GM18505 (cell line): ENCODE results near the gene STAT6.

Experiments used
- ATAC-seq: cut with Tn5 transposase; IDR thresholded peaks from one replicate; pipeline ENCODE4 v1.9.1; 2021; ENCODE audit not compliant: unreplicated experiment
- POLR2A ChIP-seq: IDR thresholded peaks from 4 replicates; pipeline ENCODE4 v1.6.1; 2011; ENCODE audit warnings: borderline replicate concordance; ENCODE audit not compliant: insufficient read depth, insufficient read length; ENCODE audit errors: extremely low read depth

Gene STAT6, protein sequence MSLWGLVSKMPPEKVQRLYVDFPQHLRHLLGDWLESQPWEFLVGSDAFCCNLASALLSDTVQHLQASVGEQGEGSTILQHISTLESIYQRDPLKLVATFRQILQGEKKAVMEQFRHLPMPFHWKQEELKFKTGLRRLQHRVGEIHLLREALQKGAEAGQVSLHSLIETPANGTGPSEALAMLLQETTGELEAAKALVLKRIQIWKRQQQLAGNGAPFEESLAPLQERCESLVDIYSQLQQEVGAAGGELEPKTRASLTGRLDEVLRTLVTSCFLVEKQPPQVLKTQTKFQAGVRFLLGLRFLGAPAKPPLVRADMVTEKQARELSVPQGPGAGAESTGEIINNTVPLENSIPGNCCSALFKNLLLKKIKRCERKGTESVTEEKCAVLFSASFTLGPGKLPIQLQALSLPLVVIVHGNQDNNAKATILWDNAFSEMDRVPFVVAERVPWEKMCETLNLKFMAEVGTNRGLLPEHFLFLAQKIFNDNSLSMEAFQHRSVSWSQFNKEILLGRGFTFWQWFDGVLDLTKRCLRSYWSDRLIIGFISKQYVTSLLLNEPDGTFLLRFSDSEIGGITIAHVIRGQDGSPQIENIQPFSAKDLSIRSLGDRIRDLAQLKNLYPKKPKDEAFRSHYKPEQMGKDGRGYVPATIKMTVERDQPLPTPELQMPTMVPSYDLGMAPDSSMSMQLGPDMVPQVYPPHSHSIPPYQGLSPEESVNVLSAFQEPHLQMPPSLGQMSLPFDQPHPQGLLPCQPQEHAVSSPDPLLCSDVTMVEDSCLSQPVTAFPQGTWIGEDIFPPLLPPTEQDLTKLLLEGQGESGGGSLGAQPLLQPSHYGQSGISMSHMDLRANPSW

DNA sequence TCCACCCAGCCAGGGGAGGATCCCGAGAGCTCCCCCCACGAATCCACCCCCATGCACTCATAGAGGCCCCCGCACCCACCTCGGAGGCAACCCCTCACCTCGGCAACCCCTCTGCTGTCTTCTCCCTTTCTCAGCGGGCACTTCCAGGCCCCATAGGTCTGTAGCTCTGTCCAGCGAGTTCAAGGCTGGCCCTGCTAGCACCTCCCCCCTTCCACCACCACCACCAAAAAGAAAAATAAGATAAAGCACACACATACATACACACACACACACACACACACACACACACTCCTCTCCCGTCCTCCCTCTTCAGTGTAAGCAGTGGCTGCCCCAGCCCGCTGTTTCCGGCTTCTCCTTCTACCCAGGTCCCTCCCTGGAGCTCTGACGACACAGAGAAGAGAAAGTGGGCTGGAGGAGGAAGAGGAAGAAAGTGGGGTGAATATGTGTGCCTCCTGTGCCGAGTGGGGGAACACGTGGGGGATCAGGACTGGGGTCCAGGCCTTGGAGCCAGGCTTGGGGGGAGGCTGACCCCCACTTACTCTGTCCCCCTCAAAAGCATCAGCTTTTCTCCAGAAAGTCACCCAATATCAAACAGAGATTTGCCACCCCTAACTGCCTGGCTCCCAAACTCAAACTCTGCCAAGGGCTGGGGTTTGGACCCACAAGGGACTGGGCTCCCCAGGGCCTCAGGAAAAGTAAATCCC is at the start of gene STAT6:
Gene STAT6 (minus strand): TSS at position 332 of the 704 bp plus-strand sequence. CDS start 3,084 bp downstream, outside the sequence.
- peak; percentile 39 for ATAC-seq
- TF ChIP-seq POLR2A = peak; percentile 75

DNA sequence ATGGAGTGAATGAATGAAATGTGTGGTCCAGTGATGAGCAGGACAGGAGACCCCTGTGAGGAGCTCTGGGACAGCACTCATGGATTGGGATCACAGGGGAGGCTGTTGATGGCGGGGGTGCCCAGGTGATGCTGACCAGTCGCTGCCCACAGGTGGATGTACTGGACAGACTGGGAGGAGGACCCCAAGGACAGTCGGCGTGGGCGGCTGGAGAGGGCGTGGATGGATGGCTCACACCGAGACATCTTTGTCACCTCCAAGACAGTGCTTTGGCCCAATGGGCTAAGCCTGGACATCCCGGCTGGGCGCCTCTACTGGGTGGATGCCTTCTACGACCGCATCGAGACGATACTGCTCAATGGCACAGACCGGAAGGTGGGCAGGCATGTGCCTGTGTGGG is 49.6 kb upstream of the STAT6 start:
- TF ChIP-seq POLR2A = no peak
- no peak for ATAC-seq

DNA sequence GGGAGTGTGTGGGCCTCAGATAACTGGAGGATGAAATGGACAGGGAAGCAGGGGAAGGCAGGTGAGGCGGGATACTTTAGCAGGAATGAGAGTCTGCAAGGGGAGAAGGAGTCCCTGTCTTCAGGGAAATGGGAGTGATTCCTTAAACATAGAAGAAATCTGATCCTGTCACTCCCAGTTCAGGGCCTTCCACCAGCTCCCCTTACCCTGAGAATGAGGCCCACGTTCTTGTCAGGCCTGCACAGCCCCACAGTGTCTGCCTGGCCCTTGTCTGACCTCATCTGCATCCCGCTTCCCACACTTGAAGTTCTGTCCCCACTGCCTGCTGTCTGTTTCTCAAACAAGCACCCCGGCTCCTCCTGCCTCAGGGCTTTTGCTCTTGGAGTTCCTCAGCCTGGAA is 48.9 kb upstream of the STAT6 start:
- TF ChIP-seq POLR2A = no peak
- no peak for ATAC-seq

DNA sequence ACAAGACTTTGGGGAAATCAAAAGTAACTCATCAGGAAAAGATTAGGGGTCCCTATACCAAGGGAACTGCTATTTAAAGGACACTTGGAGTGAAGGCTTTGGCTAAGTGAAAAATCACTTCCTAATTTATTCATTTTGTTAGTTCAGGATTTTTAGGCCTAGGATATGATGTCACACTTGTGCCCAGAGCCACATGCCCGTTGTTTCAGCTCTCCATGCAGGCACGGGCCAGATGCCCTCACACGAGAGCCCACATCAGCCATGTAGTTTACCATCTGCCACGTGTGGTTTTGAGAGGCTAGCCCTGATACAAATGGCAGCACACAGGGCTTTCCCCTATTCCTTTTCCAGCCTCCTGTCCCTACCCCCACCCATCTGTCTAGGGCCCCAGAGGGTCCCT is 48.1 kb upstream of the STAT6 start:
- TF ChIP-seq POLR2A = no peak
- ATAC-seq = no peak

GRCh38 chr12:57158665-57159064 is 47.5 kb upstream of the STAT6 start:
- TF ChIP-seq POLR2A = no peak

DNA sequence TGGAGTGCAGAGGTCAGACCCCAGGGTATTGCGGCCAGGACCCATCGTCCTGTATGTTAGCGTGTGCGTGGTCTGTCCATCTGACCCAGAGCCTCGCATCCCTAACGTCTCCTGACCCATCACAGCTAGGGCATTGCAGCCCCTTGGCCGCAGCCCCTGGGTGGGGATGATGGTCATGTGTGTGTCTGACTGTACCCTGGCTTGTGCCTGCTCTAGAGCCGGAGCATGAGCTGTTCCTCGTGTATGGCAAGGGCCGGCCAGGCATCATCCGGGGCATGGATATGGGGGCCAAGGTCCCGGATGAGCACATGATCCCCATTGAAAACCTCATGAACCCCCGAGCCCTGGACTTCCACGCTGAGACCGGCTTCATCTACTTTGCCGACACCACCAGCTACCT is 47.0 kb upstream of the STAT6 start:
- ATAC-seq = no peak
- no peak for TF ChIP-seq POLR2A

More at GRCh38 chr12:57158665-57159064, 47.5 kb upstream of the STAT6 start:
- ATAC-seq = no peak

GRCh38 chr12:57157588-57158173 is 46.5 kb upstream of the STAT6 start:
- TF ChIP-seq POLR2A = no peak
- no peak for ATAC-seq

- no peak for TF ChIP-seq POLR2A
- ATAC-seq = no peak
These were observed 45.7 kb upstream of the STAT6 start for GRCh38 chr12:57156701-57157403.

GRCh38 chr12:57154804-57155434 is 43.8 kb upstream of the STAT6 start:
- TF ChIP-seq POLR2A = no peak
- no peak for ATAC-seq

DNA sequence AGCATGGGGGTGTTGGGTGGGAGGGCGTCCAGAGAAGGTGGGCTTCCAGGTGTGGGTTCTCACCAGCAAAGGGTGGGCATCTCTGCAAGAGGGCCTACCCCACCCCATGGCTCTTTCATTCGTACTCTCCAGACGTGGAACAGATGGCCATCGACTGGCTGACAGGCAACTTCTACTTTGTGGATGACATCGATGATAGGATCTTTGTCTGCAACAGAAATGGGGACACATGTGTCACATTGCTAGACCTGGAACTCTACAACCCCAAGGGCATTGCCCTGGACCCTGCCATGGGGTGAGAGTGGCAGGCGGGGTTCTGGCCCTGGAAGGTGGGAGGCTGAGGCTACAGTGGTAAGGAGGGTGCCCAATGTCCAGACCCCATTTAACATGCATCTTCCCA is 42.9 kb upstream of the STAT6 start:
- TF ChIP-seq POLR2A = no peak
- no peak for ATAC-seq

DNA sequence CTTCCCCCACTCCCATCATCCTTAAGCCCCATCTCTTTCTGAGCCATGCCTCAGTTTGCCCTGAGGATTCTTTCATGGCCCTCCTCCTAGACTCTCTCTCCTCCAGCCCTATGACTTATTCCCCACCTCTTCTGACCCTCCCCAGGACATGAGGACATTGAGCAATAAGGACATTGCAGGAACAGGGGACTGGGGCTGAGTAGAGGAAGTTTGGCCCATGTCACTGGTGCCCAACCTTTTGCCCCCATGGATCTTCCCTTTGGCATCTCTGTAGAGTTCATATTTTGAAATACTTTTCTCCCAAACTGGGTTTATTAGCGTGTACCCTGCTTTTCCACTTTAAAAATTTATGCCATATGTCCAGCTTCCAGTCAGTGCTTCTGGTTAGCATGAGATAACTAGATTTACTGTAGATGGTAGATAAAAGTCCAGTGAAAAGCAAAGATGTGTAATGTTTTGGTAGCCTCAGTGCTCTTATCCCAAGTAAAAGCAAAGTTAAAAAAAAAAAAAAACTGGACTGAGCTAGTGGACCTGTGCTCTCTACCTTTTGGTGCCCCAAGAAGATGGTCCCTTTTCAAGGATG is 42.3 kb upstream of the STAT6 start:
- ATAC-seq = no peak
- no peak for TF ChIP-seq POLR2A

DNA sequence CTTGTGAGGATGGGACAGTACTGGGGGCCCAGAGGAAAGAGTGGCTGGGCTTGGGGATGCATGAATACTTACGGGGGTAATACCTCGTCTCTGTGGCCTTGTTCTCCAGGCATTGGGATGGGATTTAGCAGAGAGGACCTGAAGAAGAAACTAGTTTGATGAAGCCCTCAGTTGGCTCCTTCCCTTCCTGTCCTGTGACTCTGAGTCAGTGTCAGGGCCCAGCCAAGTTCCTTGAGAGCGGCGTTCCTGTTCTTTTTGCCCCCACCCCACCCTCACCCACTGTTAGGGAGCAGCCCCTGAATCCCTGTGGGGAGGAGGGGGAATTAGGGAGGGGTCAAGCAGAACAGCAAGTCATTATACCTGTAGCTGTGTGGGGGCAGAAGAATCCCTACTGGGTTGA is 41.5 kb upstream of the STAT6 start:
- no peak for ATAC-seq
- no peak for TF ChIP-seq POLR2A
